Left ventricle myocardium inferior (tissue), 1 donor: Measurements from ENCODE around the gene AFAP1L2. TPM values are rescaled to one million over a fixed set of nuclear protein-coding genes. Genes with fewer than 3 reads are reported as not detected.

Source experiments
- DNase-seq: peaks from one replicate; pipeline ENCODE4 v3.0.0-alpha.2; 2020
- H3K27ac ChIP-seq: fragments of 200-600 bp; replicated peaks from 2 replicates; pipeline ENCODE4 v1.8.0; 2021
- H3K27me3 ChIP-seq: fragments of 200-600 bp; 2 replicates; pipeline ENCODE4 v1.8.0; 2021; ENCODE audit warnings: low read depth
- H3K36me3 ChIP-seq: fragments of 200-600 bp; 2 replicates; pipeline ENCODE4 v1.8.0; 2021
- H3K4me1 ChIP-seq: fragments of 200-600 bp; 2 replicates; pipeline ENCODE4 v1.8.0; 2021
- H3K4me3 ChIP-seq: fragments of 200-600 bp; 2 replicates; pipeline ENCODE4 v1.8.0; 2021; ENCODE audit warnings: mild to moderate bottlenecking, moderate library complexity
- H3K9me3 ChIP-seq: fragments of 200-600 bp; replicated peaks from 2 replicates; pipeline ENCODE4 v1.8.0; 2021
- intact Hi-C: fragments of 100-400 bp; cut with micrococcal nuclease; formaldehyde crosslinking; loops from one replicate; pipeline ENCODE4 v1.11.0; 2022
- total RNA-seq: library from RNA; stranded (reverse); fragmentation: NEBNext Ultra II Directional; extraction: Animal tissue kit (Norgen Biotek cat#: 25700); gene quantifications from one replicate; pipeline ENCODE4 v1.2.1, GENCODE V29; 2021
- TF ChIP-seq, protein P1 (sequence below): fragments of 200-600 bp; IDR thresholded peaks from 2 replicates; pipeline ENCODE4 v1.8.0; 2021; ENCODE audit warnings: antibody characterized with exemption, mild to moderate bottlenecking, borderline replicate concordance
- donor health status: DM: no; HTN: yes; CAD: no; lungs with severe emphysema.

Gene AFAP1L2
- total RNA-seq, 1 donor from 2014 or later = 7.0 TPM

DNA sequence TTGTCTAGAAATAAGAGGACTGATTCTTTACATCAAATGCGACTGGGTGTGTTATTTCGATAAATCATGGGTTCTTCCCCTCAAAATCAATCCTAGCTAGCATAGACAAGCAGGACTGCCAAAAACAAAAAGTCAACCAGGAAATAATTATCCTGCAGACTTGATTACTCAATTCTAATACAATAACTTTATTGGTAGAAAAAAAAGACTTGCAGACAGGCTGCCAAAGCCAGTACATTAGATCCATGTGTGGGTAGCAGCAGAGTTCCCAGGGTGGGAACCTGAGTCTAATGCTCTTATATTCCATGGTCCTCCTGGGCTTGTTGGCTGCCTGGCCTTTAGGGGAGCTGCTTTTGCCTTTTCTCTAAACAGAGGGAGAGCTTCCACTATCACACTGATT, 7.8 kb downstream of the AFAP1L2 start:
- TF ChIP-seq, protein P1, sequence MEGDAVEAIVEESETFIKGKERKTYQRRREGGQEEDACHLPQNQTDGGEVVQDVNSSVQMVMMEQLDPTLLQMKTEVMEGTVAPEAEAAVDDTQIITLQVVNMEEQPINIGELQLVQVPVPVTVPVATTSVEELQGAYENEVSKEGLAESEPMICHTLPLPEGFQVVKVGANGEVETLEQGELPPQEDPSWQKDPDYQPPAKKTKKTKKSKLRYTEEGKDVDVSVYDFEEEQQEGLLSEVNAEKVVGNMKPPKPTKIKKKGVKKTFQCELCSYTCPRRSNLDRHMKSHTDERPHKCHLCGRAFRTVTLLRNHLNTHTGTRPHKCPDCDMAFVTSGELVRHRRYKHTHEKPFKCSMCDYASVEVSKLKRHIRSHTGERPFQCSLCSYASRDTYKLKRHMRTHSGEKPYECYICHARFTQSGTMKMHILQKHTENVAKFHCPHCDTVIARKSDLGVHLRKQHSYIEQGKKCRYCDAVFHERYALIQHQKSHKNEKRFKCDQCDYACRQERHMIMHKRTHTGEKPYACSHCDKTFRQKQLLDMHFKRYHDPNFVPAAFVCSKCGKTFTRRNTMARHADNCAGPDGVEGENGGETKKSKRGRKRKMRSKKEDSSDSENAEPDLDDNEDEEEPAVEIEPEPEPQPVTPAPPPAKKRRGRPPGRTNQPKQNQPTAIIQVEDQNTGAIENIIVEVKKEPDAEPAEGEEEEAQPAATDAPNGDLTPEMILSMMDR = no peak
- Histone ChIP-seq H3K4me1 (peaks cover 67% of the 10 kb centered on the region), H3K27me3 (peaks cover 54% of the 10 kb centered on the region), H3K9me3 (no peaks in the 10 kb centered on the region), H3K4me3 (no peak overlapping the region), H3K27ac (peak overlapping the region; percentile 58), H3K36me3 (no peaks in the 10 kb centered on the region)
- intact Hi-C loops = no loop called here
- no peak for DNase-seq

DNA sequence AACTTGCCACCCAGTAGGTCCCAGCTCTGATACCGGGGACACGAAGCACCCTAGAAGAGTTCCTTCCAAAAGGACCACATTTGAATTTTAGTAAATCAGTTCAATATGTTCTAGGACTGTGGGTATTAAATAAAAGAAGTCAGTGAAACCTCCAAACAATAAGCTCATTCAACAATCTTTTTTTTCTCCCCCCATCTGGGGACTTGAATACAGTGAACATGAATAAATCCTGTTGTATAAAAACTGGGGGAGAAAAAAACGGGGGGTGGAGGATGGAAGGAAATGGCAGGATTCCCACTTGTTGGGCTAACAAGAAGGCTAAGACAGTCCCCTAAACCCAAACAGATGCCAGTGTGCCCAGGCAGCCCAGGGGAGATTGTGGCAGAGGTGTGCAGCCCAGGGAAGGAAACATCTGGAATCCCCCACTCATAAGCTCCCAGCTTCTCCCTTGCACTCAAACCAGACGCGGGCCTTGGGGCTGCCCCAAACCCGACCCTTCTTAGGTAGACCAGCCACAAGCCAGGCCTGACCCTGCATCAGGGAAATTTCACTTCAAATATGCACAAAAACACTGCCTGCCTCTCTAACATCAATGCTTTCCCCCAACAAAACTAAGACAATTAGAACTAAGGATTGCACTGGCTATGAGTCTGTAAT, 8.8 kb downstream of the AFAP1L2 start:
- no peak overlapping the region for H3K4me3 ChIP-seq
- intact Hi-C loops = no loop called here
- peaks cover 60% of the 10 kb centered on the region for H3K4me1 ChIP-seq
- H3K36me3 ChIP-seq = no peaks in the 10 kb centered on the region
- H3K27me3 ChIP-seq = peaks cover 44% of the 10 kb centered on the region
- DNase-seq = no peak
- H3K9me3 ChIP-seq = no peaks in the 10 kb centered on the region
- TF ChIP-seq, protein P1 = no peak
- peak overlapping the region; percentile 43 for H3K27ac ChIP-seq

DNA sequence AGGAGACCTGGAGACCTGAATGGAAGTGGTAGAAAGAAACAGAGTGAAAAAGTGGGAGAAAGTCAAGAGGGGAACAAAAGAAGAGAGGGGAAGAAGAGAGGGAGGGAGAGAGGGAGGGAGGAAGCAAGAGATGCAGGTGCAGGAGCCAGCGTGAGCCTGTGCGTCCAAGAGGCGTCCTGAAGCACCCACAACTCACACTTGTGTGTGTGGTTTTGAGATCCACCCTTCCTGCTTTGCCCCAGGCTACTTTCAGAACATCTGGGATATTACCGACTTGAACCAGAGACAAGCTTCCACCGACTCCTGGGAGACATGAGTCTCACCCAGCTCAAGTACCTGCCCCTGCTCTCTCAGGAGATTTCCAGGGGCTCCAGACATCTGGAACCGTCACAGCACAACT, 9.8 kb downstream of the AFAP1L2 start:
- no peak for DNase-seq
- H3K27me3 ChIP-seq = peaks cover 35% of the 10 kb centered on the region
- H3K4me1 ChIP-seq = peaks cover 51% of the 10 kb centered on the region
- intact Hi-C loops = no loop called here
- H3K36me3 ChIP-seq = no peaks in the 10 kb centered on the region
- no peak overlapping the region for H3K4me3 ChIP-seq
- TF ChIP-seq, protein P1 = no peak
- H3K9me3 ChIP-seq = no peaks in the 10 kb centered on the region
- H3K27ac ChIP-seq = peak overlapping the region; percentile 5

DNA sequence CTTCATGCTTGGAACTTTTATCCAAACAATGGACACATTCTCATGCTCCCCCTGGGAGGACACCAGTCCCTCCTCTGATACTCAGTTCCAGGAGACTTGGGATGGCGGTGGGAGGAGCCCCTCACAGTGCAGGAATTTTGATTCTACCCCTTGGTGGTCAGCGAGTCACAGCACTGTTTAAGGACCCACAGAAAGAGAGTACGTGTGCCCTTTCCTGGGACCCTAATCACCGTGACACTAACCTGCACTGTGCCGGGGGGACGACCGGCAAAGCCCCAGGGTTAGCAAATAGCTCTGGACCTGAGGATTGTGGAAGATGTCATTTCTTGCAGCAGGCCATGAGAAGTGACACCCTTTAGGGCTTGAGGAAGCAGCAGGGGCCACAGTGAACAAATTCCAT, 10.4 kb downstream of the AFAP1L2 start:
- Histone ChIP-seq H3K27me3 (peaks cover 28% of the 10 kb centered on the region), H3K27ac (peak overlapping the region; percentile 5), H3K4me1 (peaks cover 51% of the 10 kb centered on the region), H3K4me3 (no peak overlapping the region), H3K9me3 (no peaks in the 10 kb centered on the region), H3K36me3 (no peaks in the 10 kb centered on the region)
- DNase-seq = no peak
- intact Hi-C loops = no loop called here
- TF ChIP-seq, protein P1 = no peak

DNA sequence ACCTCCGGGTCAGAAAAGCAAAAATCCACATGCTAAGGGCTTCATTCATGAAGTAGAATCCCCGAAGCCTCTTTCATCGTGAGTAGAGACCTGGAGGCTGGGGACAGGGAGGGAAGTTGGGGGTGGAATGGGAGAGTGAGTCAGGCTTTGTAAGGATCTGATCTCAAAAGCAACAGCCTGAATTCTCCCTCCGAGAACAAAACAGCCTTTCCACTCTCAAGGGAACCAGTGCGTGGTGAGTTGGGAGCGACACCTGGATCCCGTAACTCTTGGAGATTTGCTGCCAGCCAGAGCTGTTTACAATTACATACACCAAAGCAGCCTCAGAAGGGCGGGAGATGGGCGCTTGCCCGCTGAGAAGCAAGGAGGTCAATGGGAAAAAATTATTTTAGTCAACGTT, 10.8 kb downstream of the AFAP1L2 start:
- TF ChIP-seq, protein P1 = no peak

More for the DNA sequence above, 10.8 kb downstream of the AFAP1L2 start:
- Histone ChIP-seq H3K27me3 (peaks cover 24% of the 10 kb centered on the region), H3K36me3 (no peaks in the 10 kb centered on the region), H3K27ac (peak overlapping the region; percentile 5), H3K4me1 (peaks cover 50% of the 10 kb centered on the region), H3K4me3 (no peak overlapping the region), H3K9me3 (no peaks in the 10 kb centered on the region)
- no peak for DNase-seq
- intact Hi-C loops = no loop called here
